HG03159 (cell line): ENCODE results near the gene PIGU.
"Not testable (repeated sequence)": the region's sequence is repeated elsewhere in the genome, so short reads cannot be mapped to it uniquely, and the experiment has no call there.

Source experiments
- ATAC-seq: cut with Tn5 transposase; IDR thresholded peaks from one replicate; pipeline ENCODE4 v1.9.1; 2021; ENCODE audit warnings: mild to moderate bottlenecking, moderate library complexity; ENCODE audit not compliant: unreplicated experiment

Gene PIGU

DNA sequence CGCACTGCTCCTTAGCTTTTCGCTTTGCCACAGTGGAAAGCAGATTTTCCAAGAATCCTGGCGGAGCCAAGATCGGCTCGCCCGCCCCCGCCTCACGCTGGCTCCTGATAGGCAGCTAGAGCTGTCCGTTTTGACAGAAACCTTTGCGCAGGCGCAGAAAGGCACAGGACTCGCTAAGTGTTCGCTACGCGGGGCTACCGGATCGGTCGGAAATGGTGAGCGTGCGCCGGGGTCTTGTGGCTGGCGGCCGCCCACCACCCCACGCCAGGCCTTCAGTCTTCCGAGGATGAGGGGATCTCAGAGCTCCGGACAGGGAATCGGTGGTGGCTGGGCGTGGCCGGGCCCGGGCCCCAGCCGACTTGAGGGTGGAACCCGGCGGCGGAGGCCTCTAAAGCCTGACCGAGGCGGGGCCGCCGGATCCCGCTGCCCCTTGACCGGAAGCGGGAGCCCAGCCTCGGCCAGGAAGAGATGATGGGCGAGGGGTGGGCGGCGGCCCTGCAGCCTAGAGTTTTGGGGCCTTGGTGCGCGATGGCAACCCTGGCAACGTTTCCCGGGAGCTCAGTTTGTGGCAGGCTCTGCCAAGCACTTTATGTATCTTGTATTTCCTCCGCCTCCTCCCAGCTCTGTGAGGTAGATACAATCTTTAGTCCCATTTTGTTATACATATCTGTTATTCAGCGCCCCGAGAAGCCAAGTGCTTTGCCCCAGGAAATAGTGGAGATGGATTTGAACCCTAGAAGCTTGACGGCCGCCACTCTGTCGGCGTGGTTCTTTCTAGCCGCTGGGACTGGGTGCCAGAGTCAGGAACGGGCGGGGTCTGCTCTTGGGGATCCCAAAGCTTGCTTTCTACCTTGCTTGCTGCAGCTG is 160.4 kb downstream of the PIGU start, which contains the start of gene DYNLRB1:
DYNLRB1 (plus strand) TSS at position 176 of the 867 bp plus-strand sequence; CDS start at position 213, 37 bp downstream.
- ATAC-seq = peak; percentile 56

DNA sequence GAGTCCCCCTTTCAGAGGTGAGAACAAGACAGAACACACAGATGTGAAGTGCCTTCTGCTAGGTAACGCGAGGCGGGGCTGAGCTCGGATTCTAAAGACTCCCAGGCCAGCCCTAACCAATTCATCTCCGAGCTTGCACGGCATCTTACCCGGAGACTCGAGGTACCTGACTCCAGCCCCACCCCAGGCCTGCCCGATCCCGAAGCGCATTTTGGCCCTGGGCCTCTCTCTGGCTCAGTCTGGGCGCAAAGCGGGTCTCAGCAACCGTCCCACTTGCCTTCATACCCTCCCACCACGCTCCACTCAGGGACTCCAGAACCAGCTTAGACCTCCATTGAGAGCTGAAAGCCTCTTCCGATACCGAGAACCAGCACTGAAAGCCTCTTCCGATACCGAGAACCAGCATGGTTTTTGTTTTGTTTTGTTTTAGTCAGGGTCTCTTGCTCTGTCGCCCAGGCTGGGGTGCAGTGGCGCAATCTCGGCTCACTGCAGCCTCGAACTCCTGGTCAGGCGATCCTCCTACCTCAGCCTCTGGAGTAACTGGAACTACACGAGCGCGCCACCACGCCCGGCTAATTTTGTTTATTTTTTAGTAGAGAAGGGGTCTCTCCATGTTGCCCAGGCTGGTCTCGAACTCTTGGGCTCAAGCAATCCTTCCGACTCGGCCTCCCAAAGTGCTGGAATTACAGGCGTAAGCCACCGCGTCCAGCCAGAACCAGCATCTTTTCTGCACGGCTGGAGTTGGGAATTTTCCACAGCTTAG is 161.2 kb downstream of the PIGU start:
- ATAC-seq = peak; percentile 52

DNA sequence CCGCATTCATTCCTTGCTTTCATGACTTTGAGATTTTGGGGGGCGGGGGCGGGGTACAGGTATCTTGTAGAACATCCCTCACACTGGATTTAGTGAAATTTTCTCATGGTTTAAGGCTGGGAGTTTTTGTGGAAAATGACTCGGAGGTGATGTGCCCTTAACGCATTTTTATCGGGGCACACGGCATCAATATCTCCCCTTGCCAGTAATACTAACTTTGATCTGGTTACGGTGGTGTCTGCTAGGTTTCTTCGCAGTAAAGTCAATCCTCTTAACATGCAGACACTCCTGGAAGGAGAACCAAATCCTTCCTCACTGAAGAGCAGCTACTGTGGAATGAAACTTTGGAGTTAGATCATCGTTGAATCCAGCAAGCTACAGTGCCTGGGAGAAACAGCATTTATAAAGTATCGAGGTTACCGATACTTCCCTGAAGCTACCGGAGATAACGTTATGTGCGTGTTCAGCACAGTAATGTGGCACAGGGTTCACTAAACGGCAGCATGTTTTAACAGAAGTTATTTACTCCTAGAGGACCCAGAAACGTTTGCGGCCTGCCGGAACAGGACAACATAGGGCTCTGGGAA is 161.9 kb downstream of the PIGU start:
- ATAC-seq = no peak

DNA sequence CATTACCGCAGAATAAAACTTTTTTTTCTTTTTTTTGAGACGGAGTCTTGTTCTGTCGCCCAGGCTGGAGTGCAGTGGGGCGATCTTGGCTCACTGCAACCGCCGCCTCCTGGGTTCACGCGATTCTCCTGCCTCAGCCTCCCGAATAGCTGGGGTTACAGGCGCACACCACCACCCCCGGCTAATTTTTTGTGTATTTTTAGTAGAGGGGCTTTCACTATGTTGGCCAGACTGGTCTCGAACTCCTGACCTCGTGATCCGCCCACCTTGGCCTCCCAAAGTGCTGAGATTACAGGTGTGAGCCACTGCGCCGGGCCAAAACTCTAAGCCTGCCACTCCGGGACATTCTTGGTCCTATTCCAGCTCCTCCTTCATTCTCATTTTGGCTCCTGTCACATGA is 162.9 kb downstream of the PIGU start:
- ATAC-seq = not testable (repeated sequence)

DNA sequence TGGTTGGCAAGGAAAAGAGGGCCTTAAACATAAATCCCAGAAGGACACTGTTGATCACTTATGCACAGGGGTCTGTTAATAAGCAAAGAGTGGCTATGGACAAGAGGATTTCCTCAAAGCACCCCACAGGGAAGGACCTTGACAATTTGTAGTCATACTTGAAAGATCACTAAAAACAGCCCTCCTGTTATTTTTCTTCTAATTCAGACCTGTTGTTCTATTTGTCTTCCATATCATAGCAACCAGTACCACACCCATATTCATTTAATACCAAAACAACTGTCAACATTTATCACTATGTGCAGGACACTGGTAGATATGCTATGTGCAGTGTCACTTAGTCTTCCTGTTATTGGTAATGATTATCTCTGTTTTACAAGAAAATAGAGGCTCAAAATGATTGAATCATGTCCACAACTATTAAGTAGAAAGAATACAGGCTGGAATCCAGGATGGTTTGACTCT is 163.9 kb downstream of the PIGU start:
- ATAC-seq = no peak

DNA sequence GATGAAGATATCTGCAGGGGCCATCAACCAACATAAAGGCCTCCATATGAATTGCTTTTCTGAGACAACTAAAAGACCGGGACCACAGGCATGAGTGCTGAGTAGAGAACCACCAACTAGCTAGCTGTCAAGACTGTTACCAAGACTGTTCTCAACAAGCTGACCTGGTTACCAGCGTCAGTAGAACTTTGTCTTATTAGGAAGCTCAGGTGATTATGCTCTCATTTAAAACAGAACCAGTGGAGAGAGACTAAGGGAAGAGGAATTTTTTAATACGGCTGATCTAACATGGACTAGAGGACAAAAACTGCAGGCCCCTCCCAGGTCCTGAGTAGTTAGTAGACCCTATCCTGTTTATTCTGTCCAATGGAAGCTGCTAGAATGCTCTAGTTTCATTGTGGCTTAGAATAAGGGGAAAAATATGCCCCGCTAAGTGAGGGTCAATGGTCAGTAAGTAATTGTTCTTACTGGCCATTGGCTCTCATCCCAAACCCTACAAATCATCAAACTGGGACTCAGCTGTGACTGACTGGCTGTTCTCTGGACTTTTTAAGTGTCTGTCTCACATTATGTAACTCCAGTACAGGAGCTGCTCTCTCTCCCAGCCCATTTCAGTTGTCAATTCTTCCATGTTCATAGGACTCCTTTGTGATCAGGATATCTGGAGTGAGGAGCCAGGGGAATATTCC is 164.5 kb downstream of the PIGU start:
- no peak for ATAC-seq

DNA sequence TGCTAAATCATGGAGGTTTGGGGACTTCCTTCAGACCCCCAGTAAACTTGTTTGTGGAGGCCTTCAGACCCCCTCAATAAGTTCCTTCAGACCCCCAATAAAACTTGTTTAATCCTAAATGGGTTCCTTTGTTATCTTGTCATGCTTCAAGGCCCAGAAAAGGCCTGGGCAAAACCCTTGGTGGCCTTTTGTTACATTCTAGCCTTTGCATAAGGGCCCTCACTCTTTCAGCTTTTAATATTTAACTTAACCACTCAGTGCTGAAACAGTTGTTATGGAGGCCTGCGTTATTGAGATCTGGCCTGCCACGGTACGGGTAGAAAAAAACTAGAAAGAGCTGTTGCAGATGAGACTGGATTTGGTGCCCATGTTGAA is 165.0 kb downstream of the PIGU start:
- no peak for ATAC-seq

DNA sequence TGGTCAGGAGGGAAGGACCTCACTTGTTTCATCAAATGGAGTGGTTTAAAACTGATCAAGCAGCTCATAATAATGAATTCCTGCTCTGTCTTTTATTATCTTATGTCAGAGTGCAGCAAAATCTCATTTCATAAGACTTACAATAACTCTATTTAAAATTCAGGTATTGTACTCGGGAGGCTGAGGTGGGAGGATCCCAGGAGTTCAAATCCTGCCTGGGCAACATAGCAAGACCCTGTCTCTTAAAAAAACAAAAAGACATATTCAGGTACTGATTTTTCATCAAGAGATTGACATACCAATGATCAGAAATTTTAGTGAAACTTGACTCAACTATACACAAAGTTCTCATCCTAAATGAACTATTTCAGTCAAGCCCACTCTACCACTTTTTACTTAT is 166.3 kb downstream of the PIGU start:
- no peak for ATAC-seq
